ENCODE measurements around the gene AQP12B. TPM values are rescaled to one million over a fixed set of nuclear protein-coding genes. Genes with fewer than 3 reads are reported as not detected.

The AQP12B gene
- total and polyA plus RNA-seq, 2 of the 13 experiments (the other 11 are each of a cell fraction or from before 2014, with no cell fraction given) = not detected

DNA sequence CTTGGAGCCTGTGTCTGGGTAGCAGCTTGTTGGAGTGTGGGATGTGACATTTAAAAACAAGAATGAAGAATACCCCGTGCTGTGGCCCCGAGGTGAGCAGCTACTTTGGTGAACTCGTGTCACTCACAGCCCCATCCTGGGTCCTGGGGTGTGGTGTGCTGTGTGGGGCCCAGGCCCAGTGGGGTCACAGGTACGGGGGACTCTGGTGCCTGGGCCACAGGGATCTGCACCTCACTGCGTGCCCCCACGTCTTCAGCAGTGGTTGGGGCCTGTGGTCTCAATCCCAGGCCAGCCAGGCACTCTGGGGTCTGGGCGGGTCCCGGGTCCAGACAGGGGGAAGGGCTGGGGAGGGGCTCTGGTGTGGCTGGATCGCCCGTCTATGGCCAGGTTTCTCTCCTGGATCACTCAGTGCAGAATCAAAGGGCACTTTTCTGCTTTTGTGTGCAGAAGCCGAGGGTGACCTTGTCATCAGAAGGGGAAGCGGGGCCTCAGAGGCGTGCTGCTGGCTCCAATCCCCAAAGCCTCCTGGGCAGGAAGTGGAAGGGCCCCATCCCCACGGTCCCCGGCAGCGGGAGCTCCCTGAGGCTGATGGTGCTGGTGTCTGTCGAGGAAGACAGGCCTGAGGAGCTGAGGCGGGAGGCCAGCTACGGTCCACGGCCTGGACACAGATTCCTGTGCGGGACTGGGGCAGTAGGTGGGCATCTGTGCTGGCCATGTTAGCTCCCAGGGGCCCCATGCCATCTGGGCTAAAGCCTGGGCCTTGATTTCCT lies 56.0 kb downstream of the AQP12B start (continued):
- TF ChIP-seq YY1 (IDR thresholded peaks at IDR 0.05; ENCODE audit: insufficient read depth, insufficient replicate concordance, low read depth, low read length) (peak; percentile 19), YEATS2 (CRISPR knock-in tag; IDR thresholded peaks at IDR 0.05; ENCODE audit: borderline replicate concordance) (peak; percentile 53; the same call in 1 of the 2 replicates), PAXIP1 (CRISPR knock-in tag; conservative IDR thresholded peaks at IDR 0.05) (peak; percentile 98), BRCA1 (CRISPR knock-in tag; IDR thresholded peaks at IDR 0.05) (peak; percentile 64; the same call in 1 of the 2 replicates), ZFP36L2 (CRISPR knock-in tag; IDR thresholded peaks at IDR 0.05) (no peak), HOXA7 (CRISPR knock-in tag; IDR thresholded peaks at IDR 0.05) (no peak), SAP130 (CRISPR knock-in tag; IDR thresholded peaks at IDR 0.05; ENCODE audit: low read depth) (peak; percentile 88), MXD4 (CRISPR knock-in tag; IDR thresholded peaks at IDR 0.05) (peak; percentile 84), MTA1 (CRISPR knock-in tag; IDR thresholded peaks at IDR 0.05; ENCODE audit: borderline replicate concordance) (peak; percentile 87; the same call in 1 of the 2 replicates), ZEB1 (IDR thresholded peaks at IDR 0.05; ENCODE audit: insufficient replicate concordance, low read depth) (peak; percentile 46), RBAK (CRISPR knock-in tag; IDR thresholded peaks at IDR 0.05) (peak; percentile 61; the same call in 1 of the 2 replicates), ZNF280B (CRISPR knock-in tag; IDR thresholded peaks at IDR 0.05; ENCODE audit: borderline replicate concordance) (peak; percentile 94), AGO2 (optimal IDR thresholded peaks at IDR 0.05; ENCODE audit: low read depth, low read length) (peak; percentile 43), ZNF792 (CRISPR knock-in tag; IDR thresholded peaks at IDR 0.05) (peak; percentile 94), TCF7 (IDR thresholded peaks at IDR 0.05; ENCODE audit: low read depth) (peak; percentile 25; the same call in 1 of the 2 replicates), POGK (CRISPR knock-in tag; conservative IDR thresholded peaks at IDR 0.05) (peak; percentile 85), ZFP36 (IDR thresholded peaks at IDR 0.05; ENCODE audit: borderline replicate concordance, low read depth, low read length, partially characterized antibody) (no peak)
- TF ChIP-seq, protein P1, sequence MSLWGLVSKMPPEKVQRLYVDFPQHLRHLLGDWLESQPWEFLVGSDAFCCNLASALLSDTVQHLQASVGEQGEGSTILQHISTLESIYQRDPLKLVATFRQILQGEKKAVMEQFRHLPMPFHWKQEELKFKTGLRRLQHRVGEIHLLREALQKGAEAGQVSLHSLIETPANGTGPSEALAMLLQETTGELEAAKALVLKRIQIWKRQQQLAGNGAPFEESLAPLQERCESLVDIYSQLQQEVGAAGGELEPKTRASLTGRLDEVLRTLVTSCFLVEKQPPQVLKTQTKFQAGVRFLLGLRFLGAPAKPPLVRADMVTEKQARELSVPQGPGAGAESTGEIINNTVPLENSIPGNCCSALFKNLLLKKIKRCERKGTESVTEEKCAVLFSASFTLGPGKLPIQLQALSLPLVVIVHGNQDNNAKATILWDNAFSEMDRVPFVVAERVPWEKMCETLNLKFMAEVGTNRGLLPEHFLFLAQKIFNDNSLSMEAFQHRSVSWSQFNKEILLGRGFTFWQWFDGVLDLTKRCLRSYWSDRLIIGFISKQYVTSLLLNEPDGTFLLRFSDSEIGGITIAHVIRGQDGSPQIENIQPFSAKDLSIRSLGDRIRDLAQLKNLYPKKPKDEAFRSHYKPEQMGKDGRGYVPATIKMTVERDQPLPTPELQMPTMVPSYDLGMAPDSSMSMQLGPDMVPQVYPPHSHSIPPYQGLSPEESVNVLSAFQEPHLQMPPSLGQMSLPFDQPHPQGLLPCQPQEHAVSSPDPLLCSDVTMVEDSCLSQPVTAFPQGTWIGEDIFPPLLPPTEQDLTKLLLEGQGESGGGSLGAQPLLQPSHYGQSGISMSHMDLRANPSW (CRISPR knock-in tag; IDR thresholded peaks at IDR 0.05; ENCODE audit: borderline replicate concordance) = no peak

Data from HepG2 (cell line).